ENCODE results near the gene PRKACA.

- TF ChIP-seq CTCF (IDR thresholded peaks at IDR 0.05; ENCODE audit: low read length): no peak
- no peak for TF ChIP-seq EZH2phosphoT487 (IDR thresholded peaks at IDR 0.05; ENCODE audit: low read length)
- no peak for TF ChIP-seq EZH2 (optimal IDR thresholded peaks at IDR 0.05; ENCODE audit: low read depth, low read length)
Measured at GRCh38 chr19:14162871-14163297, 45.3 kb upstream of the PRKACA start.
